MCF 10A (cell line): ENCODE data around the gene ZNF627. TPM values are rescaled to one million over a fixed set of nuclear protein-coding genes. Genes with fewer than 3 reads are reported as not detected.
"Not testable (repeated sequence)": the region's sequence is repeated elsewhere in the genome, so short reads cannot be mapped to it uniquely, and the experiment has no call there.

Source experiments
- BruUV-seq: library from RNA; stranded (reverse); fragments of 400-500 nt; replicated peaks from 2 replicates; lab custom pipeline; 2021; lab: Mats Ljungman, UMichigan
- CTCF ChIA-PET: fragments of 300-600 bp; sonication (Branson Sonifier 250); formaldehyde crosslinking; extraction: SDS; loops from one replicate; lab custom pipeline; 2021; ENCODE audit warnings: antibody characterized with exemption, inconsistent platforms; lab: Yijun Ruan, JAX
- POLR2A ChIA-PET: fragments of 300-600, 350-650 bp; sonication (Branson Sonifier 250); formaldehyde crosslinking; extraction: SDS; loops from one replicate; lab custom pipeline; 2020; ENCODE audit warnings: antibody characterized with exemption, inconsistent platforms; lab: Yijun Ruan, JAX
- DNase-seq: peaks from one replicate; pipeline ENCODE4 v3.0.0-alpha.2; 2018; ENCODE audit not compliant: unreplicated experiment
- H3K27ac Mint-ChIP-seq: one replicate; pipeline ENCODE4 v1.8.0; 2022; ENCODE audit warnings: mild to moderate bottlenecking, low read depth, mixed read lengths; ENCODE audit not compliant: unreplicated experiment
- H3K27me3 Mint-ChIP-seq: one replicate; pipeline ENCODE4 v1.8.0; 2022; ENCODE audit warnings: mixed read lengths; ENCODE audit not compliant: insufficient read depth, unreplicated experiment
- H3K36me3 Mint-ChIP-seq: one replicate; pipeline ENCODE4 v1.8.0; 2022; ENCODE audit warnings: mild to moderate bottlenecking, moderate library complexity, mixed read lengths; ENCODE audit not compliant: insufficient read depth, unreplicated experiment
- H3K4me1 Mint-ChIP-seq: one replicate; pipeline ENCODE4 v1.8.0; 2022; ENCODE audit warnings: mixed read lengths; ENCODE audit not compliant: insufficient read depth, unreplicated experiment
- H3K4me3 Mint-ChIP-seq: one replicate; pipeline ENCODE4 v1.8.0; 2022; ENCODE audit warnings: mild to moderate bottlenecking, moderate library complexity, mixed read lengths; ENCODE audit not compliant: unreplicated experiment
- H3K9me3 Mint-ChIP-seq: one replicate; pipeline ENCODE4 v1.8.0; 2022; ENCODE audit warnings: mixed read lengths; ENCODE audit not compliant: unreplicated experiment
- CTCF ChIP-seq: fragments of 200-600 bp; IDR thresholded peaks from one replicate; pipeline ENCODE4 v1.8.0; 2022; ENCODE audit warnings: antibody characterized with exemption, mild to moderate bottlenecking; ENCODE audit not compliant: unreplicated experiment
- intact Hi-C: fragments of 100-400 bp; cut with micrococcal nuclease; formaldehyde crosslinking; loops from 2 replicates; pipeline ENCODE4 v1.14.1; 2022
- total RNA-seq: library from RNA; stranded (reverse); gene quantifications from 2 replicates; pipeline ENCODE4 v1.2.3, GENCODE V29; 2022

The ZNF627 gene
- total RNA-seq, 1 experiment from 2014 or later = 8.7 TPM

GRCh38 chr19:11624069-11624463 is 26.8 kb downstream of the ZNF627 start:
- BruUV-seq = no TSS peak
- ChIA-PET CTCF (interaction anchor here (1.6 kb wide), 1 partner anchor 26 kb away, joined by 3 read pairs; no protein-coding TSS in a partner anchor), POLR2A (interaction anchor here (0.6 to 1.6 kb wide), 6 partner anchors 11 to 1777 kb away, joined by 3 to 9 read pairs (median 4); no protein-coding TSS in a partner anchor)
- H3K27me3 Mint-ChIP-seq = no peaks in the 10 kb centered on the region
- intact Hi-C loops = no loop called here
- peak; percentile 18 for DNase-seq
- H3K27ac Mint-ChIP-seq = no peak overlapping the region
- H3K4me3 Mint-ChIP-seq = peak overlapping the region; percentile 65
- H3K4me1 Mint-ChIP-seq = peaks cover 16% of the 10 kb centered on the region
- peaks cover 29% of the 10 kb centered on the region for H3K36me3 Mint-ChIP-seq
- no peaks in the 10 kb centered on the region for H3K9me3 Mint-ChIP-seq
- no peak for TF ChIP-seq CTCF

- POLR2A ChIA-PET = interaction anchor here (0.9 kb wide), 1 partner anchor 14 kb away, joined by 3 read pairs; no protein-coding TSS in a partner anchor
- DNase-seq = no peak
- Mint-ChIP-seq H3K36me3 (peaks cover 7% of the 10 kb centered on the region), H3K4me3 (no peak overlapping the region), H3K4me1 (peaks cover 16% of the 10 kb centered on the region), H3K9me3 (no peaks in the 10 kb centered on the region), H3K27ac (no peak overlapping the region), H3K27me3 (no peaks in the 10 kb centered on the region)
- no TSS peak for BruUV-seq
- CTCF ChIA-PET = no interaction called here
- intact Hi-C loops = no loop called here
- no peak for TF ChIP-seq CTCF
These were observed 29.0 kb downstream of the ZNF627 start for GRCh38 chr19:11626252-11626651.

- no peak for TF ChIP-seq CTCF
- H3K4me1 Mint-ChIP-seq = no peaks in the 10 kb centered on the region
- intact Hi-C loops = no loop called here
- no TSS peak for BruUV-seq
- ChIA-PET CTCF (no interaction called here), POLR2A (no interaction called here)
- no peak overlapping the region for H3K27ac Mint-ChIP-seq
- no peak for DNase-seq
- H3K9me3 Mint-ChIP-seq = peaks cover 14% of the 10 kb centered on the region
- H3K36me3 Mint-ChIP-seq = no peaks in the 10 kb centered on the region
- no peaks in the 10 kb centered on the region for H3K27me3 Mint-ChIP-seq
- H3K4me3 Mint-ChIP-seq = no peak overlapping the region
These were observed 35.9 kb downstream of the ZNF627 start for GRCh38 chr19:11633223-11633622.

GRCh38 chr19:11634018-11634662 is 36.9 kb downstream of the ZNF627 start:
- H3K27ac Mint-ChIP-seq, H3K4me3 Mint-ChIP-seq, H3K36me3 Mint-ChIP-seq, H3K4me1 Mint-ChIP-seq, H3K27me3 Mint-ChIP-seq, POLR2A ChIA-PET, BruUV-seq, DNase-seq, intact Hi-C loops: not testable (repeated sequence)
- peaks cover 14% of the 10 kb centered on the region for H3K9me3 Mint-ChIP-seq
- CTCF ChIA-PET = interaction anchor here (0.6 kb wide), 1 partner anchor 851 kb away, joined by 3 read pairs; no protein-coding TSS in a partner anchor
